RWPE2 (cell line): ENCODE measurements around the gene SLC38A4.
"Not testable (repeated sequence)": the region's sequence is repeated elsewhere in the genome, so short reads cannot be mapped to it uniquely, and the experiment has no call there.

Experiments used
- ATAC-seq: fragments of 200-7000 bp; cut with Tn5 transposase; 3 replicates; pipeline ENCODE4 v1.9.1; 2021; ENCODE audit warnings: low read depth
- DNase-seq: peaks from one replicate; pipeline ENCODE4 v3.0.0-alpha.2; 2020; ENCODE audit warnings: low spot score
- H3K27ac ChIP-seq: fragments of 450-650 bp; 2 replicates; pipeline ENCODE4 v1.5.1; 2017; ENCODE audit warnings: mild to moderate bottlenecking; ENCODE audit not compliant: poor library complexity, severe bottlenecking
- H3K27me3 ChIP-seq: fragments of 250-450 bp; sonication (Bioruptor Pico); 2 replicates; pipeline ENCODE4 v1.5.1; 2021; ENCODE audit warnings: mild to moderate bottlenecking, moderate library complexity; ENCODE audit not compliant: insufficient read depth, poor library complexity, severe bottlenecking
- H3K36me3 ChIP-seq: fragments of 250-450 bp; sonication (Bioruptor Pico); 2 replicates; pipeline ENCODE4 v1.5.1; 2020; ENCODE audit warnings: low read depth, mild to moderate bottlenecking, moderate library complexity
- H3K4me1 ChIP-seq: fragments of 250-450 bp; sonication (Bioruptor Pico); 2 replicates; pipeline ENCODE4 v1.5.1; 2021; ENCODE audit warnings: mild to moderate bottlenecking, moderate library complexity; ENCODE audit not compliant: insufficient read depth, poor library complexity, severe bottlenecking
- H3K4me3 ChIP-seq: fragments of 250-450 bp; sonication (Bioruptor Pico); 2 replicates; pipeline ENCODE4 v1.5.1; 2021; ENCODE audit warnings: mild to moderate bottlenecking, moderate library complexity; ENCODE audit not compliant: severe bottlenecking
- H3K9me3 ChIP-seq: fragments of 250-450 bp; sonication (Bioruptor Pico); 2 replicates; pipeline ENCODE4 v1.5.1; 2021; ENCODE audit warnings: mild to moderate bottlenecking, moderate library complexity; ENCODE audit not compliant: severe bottlenecking
- TF ChIP-seq, protein P1 (sequence below): fragments of 450-650 bp; IDR thresholded peaks from one replicate; pipeline ENCODE4 v1.5.1; 2017; ENCODE audit warnings: mild to moderate bottlenecking, moderate library complexity; ENCODE audit not compliant: poor library complexity, severe bottlenecking

SLC38A4 gene

DNA sequence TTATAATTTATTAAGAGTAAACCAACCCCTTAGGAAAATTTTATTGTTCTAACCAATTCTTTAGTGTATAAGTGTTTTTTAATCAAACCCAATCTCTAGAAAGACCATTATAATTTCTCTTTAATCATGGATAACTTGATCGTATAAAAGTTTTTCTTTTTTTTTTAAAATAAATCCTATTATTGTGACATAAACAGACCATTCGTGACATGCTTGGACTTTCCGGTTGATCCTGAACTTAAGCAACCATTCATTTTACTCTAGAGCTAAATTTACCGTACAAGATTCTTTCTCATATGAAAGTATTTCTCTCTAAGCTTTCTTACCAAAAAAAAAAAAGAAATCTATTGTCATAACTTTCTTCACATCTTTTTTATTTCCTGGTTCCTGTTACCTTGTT, 32.6 kb upstream of the SLC38A4 start:
- no peak overlapping the region for H3K4me3 ChIP-seq
- DNase-seq, result no peak
- no peaks in the 10 kb centered on the region for H3K36me3 ChIP-seq
- ATAC-seq, result no peak
- TF ChIP-seq, protein P1, sequence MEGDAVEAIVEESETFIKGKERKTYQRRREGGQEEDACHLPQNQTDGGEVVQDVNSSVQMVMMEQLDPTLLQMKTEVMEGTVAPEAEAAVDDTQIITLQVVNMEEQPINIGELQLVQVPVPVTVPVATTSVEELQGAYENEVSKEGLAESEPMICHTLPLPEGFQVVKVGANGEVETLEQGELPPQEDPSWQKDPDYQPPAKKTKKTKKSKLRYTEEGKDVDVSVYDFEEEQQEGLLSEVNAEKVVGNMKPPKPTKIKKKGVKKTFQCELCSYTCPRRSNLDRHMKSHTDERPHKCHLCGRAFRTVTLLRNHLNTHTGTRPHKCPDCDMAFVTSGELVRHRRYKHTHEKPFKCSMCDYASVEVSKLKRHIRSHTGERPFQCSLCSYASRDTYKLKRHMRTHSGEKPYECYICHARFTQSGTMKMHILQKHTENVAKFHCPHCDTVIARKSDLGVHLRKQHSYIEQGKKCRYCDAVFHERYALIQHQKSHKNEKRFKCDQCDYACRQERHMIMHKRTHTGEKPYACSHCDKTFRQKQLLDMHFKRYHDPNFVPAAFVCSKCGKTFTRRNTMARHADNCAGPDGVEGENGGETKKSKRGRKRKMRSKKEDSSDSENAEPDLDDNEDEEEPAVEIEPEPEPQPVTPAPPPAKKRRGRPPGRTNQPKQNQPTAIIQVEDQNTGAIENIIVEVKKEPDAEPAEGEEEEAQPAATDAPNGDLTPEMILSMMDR, result no peak
- H3K27me3 ChIP-seq, result no peaks in the 10 kb centered on the region
- no peak overlapping the region for H3K27ac ChIP-seq
- no peaks in the 10 kb centered on the region for H3K4me1 ChIP-seq
- peaks cover 5% of the 10 kb centered on the region for H3K9me3 ChIP-seq

DNA sequence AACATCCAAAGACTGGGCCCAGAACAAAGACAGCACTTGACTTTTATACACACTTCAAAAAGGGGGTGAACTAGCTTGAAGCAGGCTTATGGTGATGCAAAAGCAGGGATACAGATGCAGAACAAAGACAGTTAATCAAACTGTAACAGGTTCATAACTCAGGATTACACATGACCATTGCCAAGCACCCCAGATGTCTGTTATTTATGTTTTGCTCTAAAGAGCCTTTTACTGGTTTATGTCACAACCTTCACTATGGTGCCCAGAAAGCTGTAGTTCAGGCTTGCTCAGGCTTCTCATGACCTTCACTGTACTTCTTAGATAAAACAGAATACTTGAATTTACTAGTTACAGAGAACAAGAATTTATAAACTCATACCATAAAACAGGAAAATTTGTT, 31.7 kb upstream of the SLC38A4 start:
- TF ChIP-seq, protein P1, result no peak
- Histone ChIP-seq H3K4me1 (no peaks in the 10 kb centered on the region), H3K4me3 (no peak overlapping the region), H3K27me3 (no peaks in the 10 kb centered on the region), H3K36me3 (no peaks in the 10 kb centered on the region), H3K27ac (no peak overlapping the region), H3K9me3 (peaks cover 5% of the 10 kb centered on the region)
- ATAC-seq (no peak), DNase-seq (no peak)

- Histone ChIP-seq H3K27me3 (no peaks in the 10 kb centered on the region), H3K27ac (no peak overlapping the region), H3K4me3 (no peak overlapping the region), H3K4me1 (no peaks in the 10 kb centered on the region), H3K9me3 (peaks cover 5% of the 10 kb centered on the region), H3K36me3 (no peaks in the 10 kb centered on the region)
- no peak for DNase-seq
- TF ChIP-seq, protein P1, result no peak
- ATAC-seq, result no peak
Observed at GRCh38 chr12:46855760-46856159, 30.0 kb upstream of the SLC38A4 start.

- H3K9me3 ChIP-seq, H3K27ac ChIP-seq, DNase-seq, H3K27me3 ChIP-seq, ATAC-seq, H3K4me3 ChIP-seq, H3K4me1 ChIP-seq, H3K36me3 ChIP-seq: not testable (repeated sequence)
Observed at GRCh38 chr12:46854188-46854587, 28.4 kb upstream of the SLC38A4 start.

DNA sequence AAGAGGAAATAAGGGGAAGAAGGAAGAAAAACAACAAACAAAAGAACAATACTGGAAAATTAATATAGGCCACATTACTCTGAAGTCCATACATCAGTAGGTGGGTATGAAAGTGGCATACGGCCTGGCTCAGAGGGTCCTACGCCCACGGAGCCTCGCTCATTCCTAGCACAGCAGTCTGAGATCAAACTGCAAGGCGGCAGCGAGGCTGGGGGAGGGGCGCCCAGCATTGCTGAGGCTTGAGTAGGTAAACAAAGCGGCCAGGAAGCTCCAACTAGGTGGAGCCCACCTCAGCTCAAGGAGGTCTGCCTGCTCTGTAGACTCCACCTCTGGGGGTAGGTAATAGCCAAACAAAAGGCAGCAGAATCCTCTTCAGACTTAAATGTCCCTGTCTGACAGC, 23.0 kb upstream of the SLC38A4 start:
- H3K4me1 ChIP-seq, H3K36me3 ChIP-seq, H3K27me3 ChIP-seq, H3K9me3 ChIP-seq, DNase-seq, H3K4me3 ChIP-seq, H3K27ac ChIP-seq, ATAC-seq: not testable (repeated sequence)

DNA sequence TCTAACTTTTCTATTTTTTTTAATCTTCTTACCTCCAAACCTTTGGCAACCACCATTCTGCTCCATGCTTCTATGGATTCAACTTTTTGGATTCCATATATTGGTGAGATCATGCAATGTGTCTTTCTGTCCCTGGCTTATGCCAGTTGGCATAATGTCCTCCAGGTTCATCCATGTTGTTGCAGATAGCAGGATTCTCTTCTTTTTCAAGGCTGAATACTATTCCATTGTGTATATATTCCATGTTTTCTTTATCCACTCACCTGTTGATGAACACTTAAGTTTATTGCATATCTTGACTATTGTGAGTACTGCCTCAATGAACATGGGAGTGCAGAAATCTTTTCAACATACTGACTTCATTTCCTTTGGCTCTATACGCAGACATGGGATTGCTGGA, 21.2 kb upstream of the SLC38A4 start:
- Histone ChIP-seq H3K4me3 (no peak overlapping the region), H3K27me3 (no peaks in the 10 kb centered on the region), H3K36me3 (no peaks in the 10 kb centered on the region), H3K9me3 (no peaks in the 10 kb centered on the region), H3K27ac (no peak overlapping the region), H3K4me1 (no peaks in the 10 kb centered on the region)
- DNase-seq (no peak), ATAC-seq (no peak)
- TF ChIP-seq, protein P1, result no peak
